Calu3 (cell line): ENCODE data around the gene PLK1. TPM values are rescaled to one million over a fixed set of nuclear protein-coding genes. Genes with fewer than 3 reads are reported as not detected.
"Not testable (repeated sequence)": the region's sequence is repeated elsewhere in the genome, so short reads cannot be mapped to it uniquely, and the experiment has no call there.

ENCODE experiments used
- Bru-seq: library from RNA; stranded (reverse); fragments of 400-500 nt; gene quantifications from one replicate; lab custom pipeline; 2021; lab: Mats Ljungman, UMichigan
- BruChase-seq, 2 experiments: library from RNA; stranded (reverse); fragments of 400-500 nt; gene quantifications; one replicate each; lab custom pipeline; 2021; lab: Mats Ljungman, UMichigan
- BruUV-seq: library from RNA; stranded (reverse); fragments of 400-500 nt; replicated peaks from 2 replicates; lab custom pipeline; 2021; lab: Mats Ljungman, UMichigan
- CTCF ChIA-PET: fragments of 300-600 bp; sonication (Branson Sonifier 250); formaldehyde crosslinking; loops from one replicate; lab custom pipeline; 2022; ENCODE audit warnings: antibody characterized with exemption; lab: Charles Lee
- DNase-seq: peaks from one replicate; pipeline ENCODE4 v3.0.0; 2022
- H3K27ac Mint-ChIP-seq: one replicate; pipeline ENCODE4 v1.8.0; 2022; ENCODE audit warnings: mixed read lengths; ENCODE audit not compliant: unreplicated experiment
- H3K27me3 Mint-ChIP-seq: one replicate; pipeline ENCODE4 v1.8.0; 2022; ENCODE audit warnings: mixed read lengths; ENCODE audit not compliant: unreplicated experiment
- H3K36me3 Mint-ChIP-seq: one replicate; pipeline ENCODE4 v1.8.0; 2022; ENCODE audit warnings: mild to moderate bottlenecking, moderate library complexity, mixed read lengths; ENCODE audit not compliant: insufficient read depth, unreplicated experiment
- H3K4me1 Mint-ChIP-seq: one replicate; pipeline ENCODE4 v1.8.0; 2022; ENCODE audit warnings: mild to moderate bottlenecking, low read depth, mixed read lengths; ENCODE audit not compliant: unreplicated experiment
- H3K4me3 Mint-ChIP-seq: one replicate; pipeline ENCODE4 v1.8.0; 2022; ENCODE audit warnings: mild to moderate bottlenecking, low read depth, moderate library complexity, mixed read lengths; ENCODE audit not compliant: unreplicated experiment
- H3K9me3 Mint-ChIP-seq: one replicate; pipeline ENCODE4 v1.8.0; 2022; ENCODE audit warnings: low read depth, mixed read lengths; ENCODE audit not compliant: unreplicated experiment
- intact Hi-C: fragments of 100-400 bp; cut with micrococcal nuclease; formaldehyde crosslinking; loops from one replicate; pipeline ENCODE4 v1.10.0; 2022; ENCODE audit not compliant: unreplicated experiment
- long read RNA-seq: library from polyadenylated mRNA; stranded (forward); transcript quantifications from one replicate; pipeline ENCODE4 v2.0.0, GENCODE V29; 2022
- total RNA-seq: library from RNA; stranded (reverse); gene quantifications from 2 replicates; pipeline ENCODE4 v1.2.3, GENCODE V29; 2022
- TF ChIP-seq, protein P1 (sequence below): fragments of 200-600 bp; IDR thresholded peaks from one replicate; pipeline ENCODE4 v1.8.0; 2022; ENCODE audit warnings: antibody characterized with exemption; ENCODE audit not compliant: unreplicated experiment

The PLK1 gene
- total RNA-seq = 122 and 136 TPM in 2 replicates
- percentile 90 among the genes with signal in this experiment for Bru-seq, nascent RNA
- BruChase-seq, experiment 1, labeled RNA remaining after a 6-hour chase = percentile 93 among the genes with signal in this experiment
- BruChase-seq, experiment 2, labeled RNA remaining after a 2-hour chase = percentile 95 among the genes with signal in this experiment
- long read RNA-seq, full-length matches to known transcripts = 220 of 255 reads
- long read RNA-seq, partial matches to known transcripts = 14 of 255 reads
- long read RNA-seq, other reads (novel, unspliced or antisense) = 21 of 255 reads

GRCh38 chr16:23678430-23679273 is at the start of gene PLK1:
PLK1 (plus strand) TSS chr16:23678889; CDS start chr16:23678933, 44 bp downstream.
- H3K4me3 Mint-ChIP-seq = peak within 1 kb of the TSS; percentile 100
- no peaks in the 10 kb centered on the region for H3K27me3 Mint-ChIP-seq
- no peaks in the 10 kb centered on the region for H3K9me3 Mint-ChIP-seq
- peak within 1 kb of the TSS; percentile 97 for H3K27ac Mint-ChIP-seq
- intact Hi-C loops = loop anchor here (1.0 to 10.0 kb wide), 2 partner anchors 50 to 126 kb away; no protein-coding TSS in a partner anchor
- H3K4me1 Mint-ChIP-seq = peaks cover 34% of the 10 kb centered on the region
- BruUV-seq = TSS peak; percentile 87
- H3K36me3 Mint-ChIP-seq = peaks cover 64% of the 10 kb centered on the region
- peak; percentile 92 for DNase-seq
- CTCF ChIA-PET = interaction anchor here (0.5 to 3.9 kb wide), 14 partner anchors 9 to 807 kb away, joined by 3 to 19 read pairs (median 4); partner anchors contain the start of genes DCTN5 and PALB2
- TF ChIP-seq, protein P1, sequence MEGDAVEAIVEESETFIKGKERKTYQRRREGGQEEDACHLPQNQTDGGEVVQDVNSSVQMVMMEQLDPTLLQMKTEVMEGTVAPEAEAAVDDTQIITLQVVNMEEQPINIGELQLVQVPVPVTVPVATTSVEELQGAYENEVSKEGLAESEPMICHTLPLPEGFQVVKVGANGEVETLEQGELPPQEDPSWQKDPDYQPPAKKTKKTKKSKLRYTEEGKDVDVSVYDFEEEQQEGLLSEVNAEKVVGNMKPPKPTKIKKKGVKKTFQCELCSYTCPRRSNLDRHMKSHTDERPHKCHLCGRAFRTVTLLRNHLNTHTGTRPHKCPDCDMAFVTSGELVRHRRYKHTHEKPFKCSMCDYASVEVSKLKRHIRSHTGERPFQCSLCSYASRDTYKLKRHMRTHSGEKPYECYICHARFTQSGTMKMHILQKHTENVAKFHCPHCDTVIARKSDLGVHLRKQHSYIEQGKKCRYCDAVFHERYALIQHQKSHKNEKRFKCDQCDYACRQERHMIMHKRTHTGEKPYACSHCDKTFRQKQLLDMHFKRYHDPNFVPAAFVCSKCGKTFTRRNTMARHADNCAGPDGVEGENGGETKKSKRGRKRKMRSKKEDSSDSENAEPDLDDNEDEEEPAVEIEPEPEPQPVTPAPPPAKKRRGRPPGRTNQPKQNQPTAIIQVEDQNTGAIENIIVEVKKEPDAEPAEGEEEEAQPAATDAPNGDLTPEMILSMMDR = peak; percentile 34

- Mint-ChIP-seq H3K27ac (no peak overlapping the region), H3K4me3 (no peak overlapping the region), H3K27me3 (no peaks in the 10 kb centered on the region), H3K4me1 (no peaks in the 10 kb centered on the region), H3K9me3 (no peaks in the 10 kb centered on the region), H3K36me3 (peaks cover 45% of the 10 kb centered on the region)
- BruUV-seq = no TSS peak
- TF ChIP-seq, protein P1 = no peak
- intact Hi-C loops = no loop called here
- no peak for DNase-seq
- CTCF ChIA-PET = no interaction called here
Observed at GRCh38 chr16:23629516-23629915, 49.2 kb upstream of the PLK1 start.

DNA sequence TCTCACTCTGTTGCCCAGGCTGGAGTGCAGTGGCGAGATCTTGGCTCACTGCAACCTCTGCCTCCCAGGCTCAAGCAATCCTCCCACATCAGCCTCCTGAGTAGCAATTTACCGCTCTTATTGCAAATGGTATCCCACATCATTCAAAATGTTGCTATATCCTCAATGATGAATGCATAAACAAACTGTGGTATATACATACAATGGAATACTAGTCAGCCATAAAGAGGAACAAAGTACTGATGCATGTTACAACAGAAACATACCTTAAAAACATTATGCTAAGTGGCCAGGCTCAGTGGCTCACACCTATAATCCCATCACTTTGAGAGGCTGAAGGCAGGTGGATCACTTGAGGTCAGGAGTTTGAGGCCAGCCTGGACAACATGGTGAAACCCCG is 46.8 kb upstream of the PLK1 start:
- peaks cover 49% of the 10 kb centered on the region for H3K36me3 Mint-ChIP-seq
- CTCF ChIA-PET, BruUV-seq: not testable (repeated sequence)

DNA sequence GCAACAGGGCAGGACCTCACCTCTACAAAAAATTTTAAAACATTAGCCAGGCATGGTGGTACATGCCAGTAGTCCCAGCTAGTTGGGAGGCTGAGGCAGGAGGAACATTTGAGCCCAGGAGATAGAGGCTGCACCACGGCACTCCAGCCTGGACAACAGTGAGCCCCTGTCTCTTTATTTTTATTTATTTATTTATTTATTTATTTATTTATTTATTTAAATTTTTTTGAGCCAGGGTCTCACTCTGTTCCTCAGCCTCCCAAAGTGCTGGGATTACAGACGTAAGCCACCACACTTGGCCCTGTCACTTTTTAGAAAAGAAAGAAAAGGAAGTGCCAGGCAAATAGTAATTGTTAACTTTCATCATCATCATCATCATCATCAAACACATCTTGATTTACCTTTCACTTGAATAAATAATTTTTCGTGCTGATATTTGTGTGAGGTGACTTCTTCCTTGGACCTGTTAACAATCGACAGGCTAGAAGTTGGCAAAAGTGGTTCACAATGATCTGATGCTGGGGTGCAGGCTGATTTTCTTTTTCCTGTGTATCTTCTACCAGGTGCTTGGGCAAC is 44.1 kb upstream of the PLK1 start:
- TF ChIP-seq, protein P1 = no peak
- intact Hi-C loops = no loop called here
- Mint-ChIP-seq H3K4me3 (no peak overlapping the region), H3K27ac (no peak overlapping the region), H3K36me3 (peaks cover 46% of the 10 kb centered on the region), H3K9me3 (no peaks in the 10 kb centered on the region), H3K27me3 (no peaks in the 10 kb centered on the region), H3K4me1 (no peaks in the 10 kb centered on the region)
- no peak for DNase-seq
- BruUV-seq = no TSS peak
- CTCF ChIA-PET = no interaction called here

More for the DNA sequence above, 46.8 kb upstream of the PLK1 start:
- H3K4me1 Mint-ChIP-seq, H3K27me3 Mint-ChIP-seq, H3K27ac Mint-ChIP-seq, DNase-seq, H3K4me3 Mint-ChIP-seq, intact Hi-C loops, H3K9me3 Mint-ChIP-seq: not testable (repeated sequence)
